Activated CD8-positive, alpha-beta memory T cell treated with anti-CD3 and anti-CD28 coated beads, Interleukin-2, amount 50 U/mL, for 1 hour (primary cell): ENCODE measurements around the gene STT3B.
"Not testable (repeated sequence)": the region's sequence is repeated elsewhere in the genome, so short reads cannot be mapped to it uniquely, and the experiment has no call there.

ENCODE experiments used
- DNase-seq: peaks from one replicate; pipeline ENCODE4 v3.0.0-alpha.2; 2020; ENCODE audit errors: extremely low read depth

STT3B gene

GRCh38 chr3:31600431-31600830 lies 67.7 kb downstream of the STT3B start:
- DNase-seq = no peak

GRCh38 chr3:31605333-31605732 lies 72.6 kb downstream of the STT3B start:
- DNase-seq = not testable (repeated sequence)

GRCh38 chr3:31606453-31606852 lies 73.7 kb downstream of the STT3B start:
- DNase-seq = no peak

GRCh38 chr3:31610700-31611275 lies 78.1 kb downstream of the STT3B start:
- no peak for DNase-seq

GRCh38 chr3:31613177-31613576 lies 80.5 kb downstream of the STT3B start:
- DNase-seq = no peak

GRCh38 chr3:31613654-31614053 lies 80.9 kb downstream of the STT3B start:
- no peak for DNase-seq

- DNase-seq = no peak
Observed at GRCh38 chr3:31614162-31614921, 81.6 kb downstream of the STT3B start.

- DNase-seq = no peak
Observed at GRCh38 chr3:31615071-31615875, 82.5 kb downstream of the STT3B start.

- DNase-seq = no peak
Observed at GRCh38 chr3:31616711-31617110, 84.0 kb downstream of the STT3B start.

- DNase-seq = no peak
Observed at GRCh38 chr3:31620656-31621055, 87.9 kb downstream of the STT3B start.

- no peak for DNase-seq
Observed at GRCh38 chr3:31621314-31621713, 88.6 kb downstream of the STT3B start.

- DNase-seq = no peak
Observed at GRCh38 chr3:31622636-31623288, 90.0 kb downstream of the STT3B start.

GRCh38 chr3:31624083-31624709 lies 91.5 kb downstream of the STT3B start:
- no peak for DNase-seq

- DNase-seq = no peak
Observed at GRCh38 chr3:31625358-31625757, 92.6 kb downstream of the STT3B start.

GRCh38 chr3:31629054-31629453 lies 96.3 kb downstream of the STT3B start:
- DNase-seq = no peak

GRCh38 chr3:31634476-31634875 lies 101.8 kb downstream of the STT3B start:
- DNase-seq = no peak

GRCh38 chr3:31635545-31635944 lies 102.8 kb downstream of the STT3B start:
- DNase-seq = no peak

- DNase-seq = no peak
Observed at GRCh38 chr3:31636049-31636448, 103.3 kb downstream of the STT3B start.

- DNase-seq = no peak
Observed at GRCh38 chr3:31636694-31637442, 104.1 kb downstream of the STT3B start.

GRCh38 chr3:31639828-31640227 lies 107.1 kb downstream of the STT3B start:
- no peak for DNase-seq

- DNase-seq = no peak
Observed at GRCh38 chr3:31645256-31645655, 112.5 kb downstream of the STT3B start.
